ENCODE data around the gene SWT1.
"Not testable (repeated sequence)": the region's sequence is repeated elsewhere in the genome, so short reads cannot be mapped to it uniquely, and the experiment has no call there.

GRCh38 chr1:185198712-185199111, 41.7 kb downstream of the SWT1 start:
- TF ChIP-seq CTCF (conservative IDR thresholded peaks at IDR 0.05); ZFX (IDR thresholded peaks at IDR 0.05): not testable (repeated sequence)
